ENCODE measurements around the gene NTN1.

NTN1 gene

DNA sequence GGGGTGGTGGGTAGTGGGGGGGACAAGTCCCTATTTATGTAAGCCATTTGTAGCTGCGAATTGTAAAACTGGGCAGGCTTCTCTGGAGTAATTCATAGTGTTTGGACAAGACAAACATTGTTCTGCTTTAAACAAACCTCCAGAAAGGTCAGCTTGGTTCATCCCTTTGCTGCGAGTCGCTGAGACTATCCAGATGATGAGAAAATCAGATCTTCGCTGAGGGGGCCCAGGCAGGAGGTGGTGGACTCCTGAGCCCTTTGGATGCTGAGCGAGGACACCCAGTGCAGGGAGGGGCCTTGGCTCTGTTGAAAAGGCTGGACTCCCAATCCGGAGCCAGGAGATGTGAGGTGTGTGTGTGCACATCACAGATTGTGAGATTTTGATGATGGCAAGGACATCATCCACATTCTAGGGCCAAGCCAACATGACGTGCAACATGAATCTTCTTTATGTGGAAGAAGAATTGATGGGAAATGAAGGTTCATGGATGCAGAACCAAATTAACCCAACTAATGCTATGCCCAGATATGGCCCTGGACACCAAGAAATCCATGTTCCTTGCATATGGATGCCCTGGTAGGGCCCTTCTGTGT lies 15.0 kb upstream of the NTN1 start:
- no peak for DNase-seq

GRCh38 chr17:9007052-9007714 lies 14.1 kb upstream of the NTN1 start:
- no peak for DNase-seq

DNA sequence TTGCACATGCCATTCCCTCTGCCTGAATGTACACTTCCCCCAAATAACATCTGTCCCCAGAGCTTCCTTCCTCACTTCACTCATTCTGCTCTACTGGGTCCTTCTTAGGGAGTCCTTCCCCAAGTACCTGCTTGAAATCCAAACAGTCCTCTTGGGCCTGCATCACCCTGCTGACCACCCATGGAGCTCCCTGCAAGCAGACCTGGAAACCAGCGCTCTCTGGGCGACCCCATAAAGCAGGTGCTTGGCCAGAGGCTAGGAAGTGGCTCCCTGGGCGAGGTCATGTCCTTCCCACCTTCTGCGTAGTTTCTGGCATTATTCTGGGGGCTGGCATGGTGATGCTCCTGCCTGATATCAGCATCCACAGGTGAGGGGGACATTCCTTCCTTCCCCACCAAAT lies 12.2 kb upstream of the NTN1 start:
- no peak for DNase-seq

- no peak for DNase-seq
These were observed 11.6 kb upstream of the NTN1 start for GRCh38 chr17:9009737-9010136.

GRCh38 chr17:9011001-9011400 lies 10.3 kb upstream of the NTN1 start:
- no peak for DNase-seq

- DNase-seq: no peak
These were observed 4.3 kb upstream of the NTN1 start for GRCh38 chr17:9016941-9017552.

- no peak for DNase-seq
These were observed 2.6 kb upstream of the NTN1 start for GRCh38 chr17:9018726-9019125.

DNA sequence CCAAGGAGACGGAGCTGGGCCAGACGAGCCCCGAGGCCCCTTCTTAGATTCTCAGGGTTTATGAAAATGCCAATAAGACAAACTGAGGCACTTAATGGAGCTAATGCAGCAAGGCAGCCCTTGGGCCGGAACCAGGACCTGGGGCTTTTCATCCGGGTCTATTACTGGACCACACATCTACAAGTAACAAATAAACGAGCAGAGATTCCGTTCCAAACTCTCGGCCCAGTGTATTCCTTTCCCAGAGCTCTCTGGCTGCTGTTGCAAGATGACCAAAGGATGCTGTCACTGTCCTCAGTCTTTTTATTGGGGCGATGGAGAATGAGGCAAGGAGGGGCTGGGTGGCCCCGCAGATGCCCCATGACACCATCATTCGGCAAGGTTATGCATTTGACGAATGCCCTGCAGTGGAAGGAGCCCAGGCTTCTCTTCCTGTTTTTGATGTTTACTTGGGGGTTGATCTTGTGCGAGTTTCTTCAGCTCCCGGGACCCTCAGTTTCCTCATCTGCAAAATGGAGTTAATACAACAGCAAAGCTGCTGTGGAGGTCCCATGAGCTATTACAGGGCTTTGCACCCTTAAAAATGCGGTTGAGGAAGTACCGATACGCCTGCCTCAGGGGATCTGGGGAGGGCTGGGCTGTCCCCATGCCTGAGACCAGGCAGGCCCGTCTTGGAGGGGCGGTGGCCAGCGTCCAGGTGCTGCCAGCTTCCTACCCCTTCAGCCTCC lies 1.1 kb upstream of the NTN1 start:
- DNase-seq: no peak

DNA sequence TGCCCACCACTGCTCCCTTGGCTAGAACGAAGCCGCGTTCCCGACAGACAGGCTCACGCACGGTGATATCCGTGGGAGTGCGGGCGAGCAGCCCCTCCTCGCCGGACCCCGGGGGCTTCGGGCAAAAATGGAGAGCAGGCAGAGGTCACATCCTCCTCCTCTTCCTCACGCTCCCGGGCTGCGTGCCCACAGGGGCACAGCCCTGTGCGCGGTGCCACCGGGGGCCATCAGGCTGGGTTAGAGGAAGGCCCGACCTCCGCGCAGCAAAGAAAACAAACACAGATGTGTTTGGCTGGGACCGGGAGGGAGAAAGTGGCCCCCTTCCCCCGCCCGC lies 519 bp upstream of the NTN1 start:
- no peak for DNase-seq

GRCh38 chr17:9021992-9022572 lies 772 bp downstream of the NTN1 start:
- no peak for DNase-seq

- DNase-seq: no peak
These were observed 1.5 kb downstream of the NTN1 start for GRCh38 chr17:9022573-9023391.

GRCh38 chr17:9023392-9024218 lies 2.3 kb downstream of the NTN1 start:
- DNase-seq: no peak

GRCh38 chr17:9024497-9024896 lies 3.2 kb downstream of the NTN1 start:
- no peak for DNase-seq

DNA sequence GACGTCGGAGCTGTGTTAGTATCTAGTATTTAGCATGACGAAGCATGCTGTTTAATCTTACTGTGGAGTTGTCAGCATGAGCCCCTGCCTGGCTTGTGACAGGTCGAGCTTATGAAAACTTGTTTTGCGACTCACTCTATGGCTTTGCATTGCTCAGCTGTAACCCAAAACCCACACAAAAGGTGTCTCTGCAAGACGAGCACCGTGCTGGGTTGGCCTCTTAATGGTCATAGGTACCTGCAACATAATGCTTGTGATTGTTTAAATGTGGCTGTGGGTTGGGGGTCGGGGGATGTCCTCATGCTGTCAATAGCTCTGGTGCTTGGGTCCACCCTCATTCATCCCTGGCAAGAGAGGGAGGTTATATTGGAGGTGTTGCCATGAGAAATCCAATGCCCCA lies 5.4 kb downstream of the NTN1 start:
- DNase-seq: no peak

DNA sequence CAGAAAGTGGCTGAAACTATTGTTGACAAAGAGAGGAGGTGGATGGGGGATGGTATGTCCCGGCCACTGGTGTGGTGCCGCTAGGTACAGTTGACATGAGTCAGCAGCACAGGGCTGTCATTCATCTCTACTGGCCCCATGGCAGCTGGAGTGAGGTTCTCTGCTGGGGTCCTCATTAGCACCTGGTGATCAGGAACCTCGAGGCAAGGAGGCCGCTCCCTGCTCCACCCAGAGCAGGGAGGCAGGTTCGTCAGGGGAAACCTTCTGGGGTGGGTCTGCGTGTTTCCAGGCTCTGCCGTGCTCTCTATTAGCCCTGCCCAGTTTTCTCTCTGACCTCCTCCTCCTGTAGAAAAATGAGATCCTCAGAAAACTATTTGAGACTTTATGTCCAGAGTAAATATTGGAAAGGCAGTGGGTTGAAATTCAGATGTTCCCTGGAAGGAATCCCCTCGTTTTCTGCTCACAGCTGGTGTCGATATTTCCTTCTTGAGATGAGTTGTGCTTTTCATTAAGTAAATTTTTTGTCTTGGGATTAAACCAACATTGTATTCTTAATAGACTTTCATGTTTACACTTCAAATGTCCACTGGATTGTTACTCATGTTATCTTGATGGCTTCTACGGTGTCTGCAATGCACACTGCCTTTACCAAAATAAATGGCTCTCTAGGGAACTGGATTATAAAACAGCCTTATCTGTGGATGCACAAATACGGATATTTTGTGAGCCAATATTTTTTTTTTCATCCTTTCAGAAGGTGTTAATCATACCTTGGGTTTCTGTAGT lies 7.1 kb downstream of the NTN1 start:
- DNase-seq: no peak

DNA sequence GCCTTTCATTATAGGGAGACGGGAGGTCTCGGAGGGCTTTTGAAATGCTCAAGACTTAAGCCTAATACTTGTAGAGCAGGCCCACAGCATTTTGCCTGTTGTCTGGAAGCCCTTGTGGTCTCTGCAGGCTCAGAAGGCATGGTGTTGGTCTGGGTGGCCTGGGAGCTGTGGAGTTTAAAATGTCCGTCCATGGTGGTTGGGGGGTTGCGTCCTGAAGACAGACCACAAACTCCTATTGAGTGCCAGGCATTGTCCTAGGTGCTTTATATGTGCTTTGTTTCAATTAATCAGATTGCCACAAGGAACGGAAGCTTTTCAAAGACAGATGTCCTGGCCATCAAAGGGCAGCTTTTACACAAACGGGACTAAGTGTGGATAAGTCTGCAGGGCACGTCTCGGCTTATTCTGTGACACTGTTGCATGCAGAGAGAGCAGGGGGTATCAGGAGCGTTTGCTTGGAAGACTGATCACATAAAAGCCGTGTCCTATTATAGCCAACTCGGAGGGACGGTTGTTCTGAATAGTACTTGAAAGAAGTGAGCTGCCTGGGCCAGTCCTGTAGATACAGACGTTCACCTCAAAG lies 7.8 kb downstream of the NTN1 start:
- no peak for DNase-seq

DNA sequence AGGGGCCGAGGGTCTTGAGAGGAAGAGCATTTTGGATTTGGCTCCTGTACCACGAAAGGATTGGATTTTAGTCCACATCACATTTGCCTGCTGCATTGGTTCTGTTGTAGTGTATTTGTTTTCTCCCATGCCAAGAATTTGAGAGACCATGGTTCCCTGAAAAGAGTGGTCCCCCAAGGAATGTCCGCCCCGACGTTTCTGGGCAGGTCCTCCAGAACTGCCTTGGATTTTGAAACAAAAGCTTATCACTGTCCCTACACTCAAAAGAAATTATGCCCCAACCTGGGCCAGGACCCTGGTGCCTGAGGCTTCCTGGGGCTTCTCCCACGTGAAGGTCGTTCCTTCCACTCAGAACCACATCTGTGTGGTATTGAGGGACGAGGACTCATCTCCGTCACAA lies 10.8 kb downstream of the NTN1 start:
- no peak for DNase-seq

DNA sequence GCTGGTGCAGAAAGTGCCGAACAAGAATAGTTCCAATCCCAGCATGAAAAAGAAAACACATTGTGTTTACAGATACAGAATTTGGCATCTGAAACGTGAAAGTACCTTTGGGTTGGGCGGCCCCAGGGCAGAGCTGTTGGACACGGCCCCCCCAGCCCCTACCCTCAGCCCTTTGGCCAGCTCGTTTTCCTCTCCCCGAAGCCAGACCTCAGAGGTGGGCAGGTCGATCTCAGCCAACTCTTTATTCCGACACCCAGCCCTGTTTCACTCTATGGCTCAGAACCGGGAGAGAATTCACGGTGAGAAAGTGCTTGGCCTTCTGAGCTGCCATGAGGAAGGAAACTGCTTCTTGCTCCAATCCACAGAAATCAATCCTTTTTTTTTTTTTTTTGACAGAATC lies 11.3 kb downstream of the NTN1 start:
- no peak for DNase-seq

DNA sequence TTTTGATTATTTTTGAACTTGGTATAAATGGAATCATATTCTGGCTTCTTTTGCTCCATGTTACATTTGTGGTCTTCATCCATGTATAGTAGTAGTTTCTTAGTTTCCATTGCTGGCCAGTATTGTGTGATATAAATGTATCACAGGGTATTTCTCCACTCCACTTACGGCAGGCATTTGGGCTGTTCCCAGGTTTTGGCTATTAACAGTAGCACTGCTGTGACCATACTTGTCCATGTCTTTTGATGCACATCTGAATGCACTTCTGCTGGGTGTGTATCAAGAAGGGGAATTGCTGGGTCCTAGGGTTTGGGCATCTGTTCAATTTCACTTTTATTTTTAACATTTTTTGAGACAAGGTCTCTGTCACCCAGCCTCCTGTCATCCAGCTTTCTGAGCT lies 13.9 kb downstream of the NTN1 start:
- no peak for DNase-seq

DNA sequence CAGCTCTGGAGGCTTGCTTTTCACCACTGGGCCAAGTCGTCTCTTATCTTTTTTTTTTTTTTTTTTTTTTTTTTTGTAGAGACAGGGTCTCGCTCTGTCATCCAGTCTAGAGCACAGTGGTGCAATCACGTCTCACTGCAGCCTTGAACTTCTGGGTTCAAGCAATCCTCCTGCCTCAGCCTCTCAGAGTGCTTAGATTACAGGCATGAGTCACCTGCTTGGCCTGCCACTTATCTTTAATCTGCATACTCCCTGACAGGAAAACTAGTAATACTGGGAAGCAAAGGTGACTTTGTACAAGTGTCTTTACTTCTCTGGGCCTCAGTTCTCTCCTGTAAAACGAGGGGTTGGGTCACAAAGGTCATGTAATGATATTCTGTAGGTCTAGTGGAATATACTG lies 15.0 kb downstream of the NTN1 start:
- no peak for DNase-seq

GRCh38 chr17:9037736-9038135 lies 16.4 kb downstream of the NTN1 start:
- DNase-seq: no peak

Data from stimulated activated naive CD4-positive, alpha-beta T cell treated with Interleukin-2 at 50 U/mL for 16 hours (primary cell).